22Rv1 (cell line): ENCODE results near the gene SEC14L5.

Experiments
- CTCF ChIP-seq: fragments of 450-650 bp; IDR thresholded peaks from 2 replicates; pipeline ENCODE4 v1.5.1; 2017; ENCODE audit warnings: mild to moderate bottlenecking
- ZFX ChIP-seq: fragments of 450-650 bp; IDR thresholded peaks from 2 replicates; pipeline ENCODE4 v1.6.1; 2017; ENCODE audit warnings: antibody characterized with exemption, borderline replicate concordance

GRCh38 chr16:4982056-4982867, 24.1 kb downstream of the SEC14L5 start:
- no peak for TF ChIP-seq CTCF
- TF ChIP-seq ZFX = no peak
